ENCODE measurements around the gene ADAM12. TPM values are rescaled to one million over a fixed set of nuclear protein-coding genes. Genes with fewer than 3 reads are reported as not detected.

The ADAM12 gene
- polyA plus RNA-seq, 1 donor from 2014 or later: 0.09 TPM

GRCh38 chr10:125967533-125967932 lies 420.7 kb downstream of the ADAM12 start:
- no peak overlapping the region for H3K4me2 ChIP-seq (ENCODE audit: low read length)
- H3K4me3 ChIP-seq (ENCODE audit: low read length): no peak overlapping the region
- H3K27me3 ChIP-seq (ENCODE audit: insufficient read depth, low read depth, low read length): no peaks in the 10 kb centered on the region
- no peak overlapping the region for H2AFZ ChIP-seq (ENCODE audit: low read depth, low read length)
- H3K9ac ChIP-seq (ENCODE audit: low read length): no peak overlapping the region
- H4K20me1 ChIP-seq (ENCODE audit: insufficient read depth): no peaks in the 10 kb centered on the region
- no peaks in the 10 kb centered on the region for H3K9me3 ChIP-seq (ENCODE audit: low read length)
- no peaks in the 10 kb centered on the region for H3K36me3 ChIP-seq (ENCODE audit: insufficient read depth, low read length)
- H3F3A ChIP-seq (ENCODE audit: insufficient read depth, low read length, poor library complexity, severe bottlenecking): no peaks in the 10 kb centered on the region
- no peak overlapping the region for H3K27ac ChIP-seq (ENCODE audit: low read length)
- no peaks in the 10 kb centered on the region for H3K79me2 ChIP-seq (replicated peaks; ENCODE audit: insufficient read depth, low read length)
- H3K9me2 ChIP-seq (ENCODE audit: insufficient read depth, low read length): no peaks in the 10 kb centered on the region
- TF ChIP-seq POLR2AphosphoS5 (IDR thresholded peaks at IDR 0.05): no peak
- TF ChIP-seq SMC3 (conservative IDR thresholded peaks at IDR 0.05; ENCODE audit: poor library complexity): no peak
- TF ChIP-seq, protein P1, sequence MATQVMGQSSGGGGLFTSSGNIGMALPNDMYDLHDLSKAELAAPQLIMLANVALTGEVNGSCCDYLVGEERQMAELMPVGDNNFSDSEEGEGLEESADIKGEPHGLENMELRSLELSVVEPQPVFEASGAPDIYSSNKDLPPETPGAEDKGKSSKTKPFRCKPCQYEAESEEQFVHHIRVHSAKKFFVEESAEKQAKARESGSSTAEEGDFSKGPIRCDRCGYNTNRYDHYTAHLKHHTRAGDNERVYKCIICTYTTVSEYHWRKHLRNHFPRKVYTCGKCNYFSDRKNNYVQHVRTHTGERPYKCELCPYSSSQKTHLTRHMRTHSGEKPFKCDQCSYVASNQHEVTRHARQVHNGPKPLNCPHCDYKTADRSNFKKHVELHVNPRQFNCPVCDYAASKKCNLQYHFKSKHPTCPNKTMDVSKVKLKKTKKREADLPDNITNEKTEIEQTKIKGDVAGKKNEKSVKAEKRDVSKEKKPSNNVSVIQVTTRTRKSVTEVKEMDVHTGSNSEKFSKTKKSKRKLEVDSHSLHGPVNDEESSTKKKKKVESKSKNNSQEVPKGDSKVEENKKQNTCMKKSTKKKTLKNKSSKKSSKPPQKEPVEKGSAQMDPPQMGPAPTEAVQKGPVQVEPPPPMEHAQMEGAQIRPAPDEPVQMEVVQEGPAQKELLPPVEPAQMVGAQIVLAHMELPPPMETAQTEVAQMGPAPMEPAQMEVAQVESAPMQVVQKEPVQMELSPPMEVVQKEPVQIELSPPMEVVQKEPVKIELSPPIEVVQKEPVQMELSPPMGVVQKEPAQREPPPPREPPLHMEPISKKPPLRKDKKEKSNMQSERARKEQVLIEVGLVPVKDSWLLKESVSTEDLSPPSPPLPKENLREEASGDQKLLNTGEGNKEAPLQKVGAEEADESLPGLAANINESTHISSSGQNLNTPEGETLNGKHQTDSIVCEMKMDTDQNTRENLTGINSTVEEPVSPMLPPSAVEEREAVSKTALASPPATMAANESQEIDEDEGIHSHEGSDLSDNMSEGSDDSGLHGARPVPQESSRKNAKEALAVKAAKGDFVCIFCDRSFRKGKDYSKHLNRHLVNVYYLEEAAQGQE (IDR thresholded peaks at IDR 0.05; ENCODE audit: borderline replicate concordance): no peak
- no peak for TF ChIP-seq MXI1 (conservative IDR thresholded peaks at IDR 0.05; ENCODE audit: poor library complexity, severe bottlenecking)
- no peak for TF ChIP-seq EZH2 (IDR thresholded peaks at IDR 0.05; ENCODE audit: borderline replicate concordance, insufficient read depth, low read length, poor library complexity, severe bottlenecking)
- no peak for TF ChIP-seq RAD21 (conservative IDR thresholded peaks at IDR 0.05)
- TF ChIP-seq, protein P2, sequence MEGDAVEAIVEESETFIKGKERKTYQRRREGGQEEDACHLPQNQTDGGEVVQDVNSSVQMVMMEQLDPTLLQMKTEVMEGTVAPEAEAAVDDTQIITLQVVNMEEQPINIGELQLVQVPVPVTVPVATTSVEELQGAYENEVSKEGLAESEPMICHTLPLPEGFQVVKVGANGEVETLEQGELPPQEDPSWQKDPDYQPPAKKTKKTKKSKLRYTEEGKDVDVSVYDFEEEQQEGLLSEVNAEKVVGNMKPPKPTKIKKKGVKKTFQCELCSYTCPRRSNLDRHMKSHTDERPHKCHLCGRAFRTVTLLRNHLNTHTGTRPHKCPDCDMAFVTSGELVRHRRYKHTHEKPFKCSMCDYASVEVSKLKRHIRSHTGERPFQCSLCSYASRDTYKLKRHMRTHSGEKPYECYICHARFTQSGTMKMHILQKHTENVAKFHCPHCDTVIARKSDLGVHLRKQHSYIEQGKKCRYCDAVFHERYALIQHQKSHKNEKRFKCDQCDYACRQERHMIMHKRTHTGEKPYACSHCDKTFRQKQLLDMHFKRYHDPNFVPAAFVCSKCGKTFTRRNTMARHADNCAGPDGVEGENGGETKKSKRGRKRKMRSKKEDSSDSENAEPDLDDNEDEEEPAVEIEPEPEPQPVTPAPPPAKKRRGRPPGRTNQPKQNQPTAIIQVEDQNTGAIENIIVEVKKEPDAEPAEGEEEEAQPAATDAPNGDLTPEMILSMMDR (IDR thresholded peaks at IDR 0.05; ENCODE audit: poor library complexity, severe bottlenecking): no peak
- no peak for TF ChIP-seq EP300 (conservative IDR thresholded peaks at IDR 0.05; ENCODE audit: poor library complexity, severe bottlenecking)
- TF ChIP-seq TAF1 (IDR thresholded peaks at IDR 0.05; ENCODE audit: low read depth): no peak

GRCh38 chr10:125964558-125964957 lies 423.7 kb downstream of the ADAM12 start:
- no peak overlapping the region for H3K9ac ChIP-seq (ENCODE audit: low read length)
- no peaks in the 10 kb centered on the region for H3K36me3 ChIP-seq (ENCODE audit: insufficient read depth, low read length)
- TF ChIP-seq, protein P2 (IDR thresholded peaks at IDR 0.05; ENCODE audit: poor library complexity, severe bottlenecking): no peak
- TF ChIP-seq SMC3 (conservative IDR thresholded peaks at IDR 0.05; ENCODE audit: poor library complexity) (no peak), EP300 (conservative IDR thresholded peaks at IDR 0.05; ENCODE audit: poor library complexity, severe bottlenecking) (no peak), EZH2 (IDR thresholded peaks at IDR 0.05; ENCODE audit: borderline replicate concordance, insufficient read depth, low read length, poor library complexity, severe bottlenecking) (no peak), TAF1 (IDR thresholded peaks at IDR 0.05; ENCODE audit: low read depth) (no peak), RAD21 (conservative IDR thresholded peaks at IDR 0.05) (no peak), MXI1 (conservative IDR thresholded peaks at IDR 0.05; ENCODE audit: poor library complexity, severe bottlenecking) (no peak), POLR2AphosphoS5 (IDR thresholded peaks at IDR 0.05) (no peak)
- TF ChIP-seq, protein P1 (IDR thresholded peaks at IDR 0.05; ENCODE audit: borderline replicate concordance): no peak
- no peaks in the 10 kb centered on the region for H3K79me2 ChIP-seq (replicated peaks; ENCODE audit: insufficient read depth, low read length)
- no peaks in the 10 kb centered on the region for H3F3A ChIP-seq (ENCODE audit: insufficient read depth, low read length, poor library complexity, severe bottlenecking)
- no peak overlapping the region for H3K4me2 ChIP-seq (ENCODE audit: low read length)
- no peaks in the 10 kb centered on the region for H3K9me3 ChIP-seq (ENCODE audit: low read length)
- H3K27me3 ChIP-seq (ENCODE audit: insufficient read depth, low read depth, low read length): no peaks in the 10 kb centered on the region
- H4K20me1 ChIP-seq (ENCODE audit: insufficient read depth): no peaks in the 10 kb centered on the region
- H3K27ac ChIP-seq (ENCODE audit: low read length): no peak overlapping the region
- H3K4me3 ChIP-seq (ENCODE audit: low read length): no peak overlapping the region
- no peaks in the 10 kb centered on the region for H3K9me2 ChIP-seq (ENCODE audit: insufficient read depth, low read length)
- no peak overlapping the region for H2AFZ ChIP-seq (ENCODE audit: low read depth, low read length)
